GM21360 (cell line): ENCODE data around the gene UCK1.

Source experiments
- ATAC-seq: cut with Tn5 transposase; IDR thresholded peaks from one replicate; pipeline ENCODE4 v1.9.1; 2021; ENCODE audit warnings: mild to moderate bottlenecking, moderate library complexity; ENCODE audit not compliant: unreplicated experiment

UCK1 gene

DNA sequence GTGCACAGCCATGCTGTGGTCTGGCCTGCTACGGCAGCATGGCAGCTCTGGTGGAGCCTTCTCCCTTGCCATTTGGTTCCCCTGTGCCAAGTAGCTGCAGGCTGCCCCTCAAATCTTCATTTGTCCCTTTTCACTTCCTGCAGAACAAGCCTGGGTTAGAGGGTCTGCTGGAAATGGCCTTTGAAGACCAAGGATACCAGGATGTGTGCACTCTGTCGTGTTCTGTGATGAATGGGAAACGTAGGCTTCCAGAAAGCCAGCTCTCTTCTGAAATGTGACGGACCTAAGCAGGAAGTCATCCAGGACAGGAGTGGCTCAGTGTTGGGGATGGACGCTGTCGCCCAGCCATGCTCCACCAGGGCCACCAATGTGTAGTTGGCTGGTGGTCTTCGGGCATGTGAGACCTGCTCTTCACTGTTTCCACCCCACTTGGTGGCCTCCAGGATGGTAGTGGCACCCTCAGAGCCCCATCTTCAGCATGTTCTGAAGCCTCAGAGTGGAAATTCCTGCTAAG, 31.8 kb downstream of the UCK1 start:
- no peak for ATAC-seq

- ATAC-seq = no peak
Measured at GRCh38 chr9:131496844-131497405, 34.1 kb downstream of the UCK1 start.

- ATAC-seq = no peak
Measured at GRCh38 chr9:131495785-131496184, 35.3 kb downstream of the UCK1 start.

GRCh38 chr9:131494296-131494870, 36.7 kb downstream of the UCK1 start:
- no peak for ATAC-seq

- no peak for ATAC-seq
Measured at GRCh38 chr9:131492070-131492469, 39.0 kb downstream of the UCK1 start.

- no peak for ATAC-seq
Measured at GRCh38 chr9:131491001-131491710, 39.9 kb downstream of the UCK1 start.

DNA sequence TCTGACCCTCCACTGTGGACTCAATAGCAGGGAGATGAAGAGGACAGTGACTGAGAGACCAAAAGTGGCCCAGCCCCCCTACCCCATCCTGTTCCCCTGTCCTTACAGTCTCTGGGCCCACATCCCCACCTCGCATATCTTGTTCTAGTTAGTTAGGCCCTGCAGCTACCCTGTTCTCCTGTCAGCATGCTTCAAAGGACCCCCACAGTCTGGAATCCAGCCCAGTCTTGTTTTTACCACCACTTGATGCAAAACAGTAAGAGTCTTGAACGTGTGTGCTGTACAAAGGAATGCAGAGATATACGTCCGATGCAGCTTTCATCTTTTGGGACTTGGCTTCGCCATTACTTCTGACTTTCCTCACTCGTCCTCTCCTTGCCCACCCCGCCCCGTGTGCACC, 40.5 kb downstream of the UCK1 start:
- ATAC-seq = no peak

DNA sequence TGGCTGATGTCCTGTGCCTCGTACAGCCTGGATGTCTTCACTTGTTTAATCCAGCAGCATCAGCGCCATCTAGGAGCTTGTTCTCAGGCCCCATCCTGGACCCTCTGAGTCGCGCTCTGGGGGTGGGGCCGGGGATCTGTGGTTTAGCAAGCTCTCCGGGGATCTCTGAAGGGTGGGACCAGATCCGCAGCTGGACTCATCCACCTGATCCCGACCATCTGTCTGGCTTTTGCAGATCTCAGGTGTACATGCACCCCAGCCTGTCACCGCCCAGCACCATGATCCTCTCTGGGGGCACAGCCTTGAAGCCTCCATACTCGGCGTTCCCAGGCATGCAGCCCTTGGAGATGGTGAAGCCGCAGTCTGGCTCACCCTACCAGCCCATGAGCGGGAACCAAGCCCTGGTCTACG, 43.4 kb downstream of the UCK1 start:
- ATAC-seq = no peak

DNA sequence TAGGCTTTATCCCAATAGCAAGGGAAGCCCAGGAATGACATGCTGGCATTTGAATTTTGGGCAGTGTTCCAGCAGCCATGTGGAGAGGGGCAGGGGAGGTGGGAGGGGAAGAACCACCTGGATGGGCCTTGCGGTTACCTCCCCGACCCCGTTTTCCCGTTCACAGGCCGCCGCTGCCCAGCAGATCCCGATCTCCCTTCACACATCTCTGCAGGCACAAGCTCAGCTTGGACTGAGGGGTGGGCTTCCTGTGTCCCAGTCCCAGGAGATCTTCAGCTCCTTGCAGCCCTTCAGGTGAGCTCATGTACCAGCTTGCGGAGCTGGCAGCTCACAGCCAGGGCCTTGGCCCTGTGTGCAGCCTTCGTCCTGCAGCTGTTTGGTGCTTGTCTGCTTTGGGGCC, 44.1 kb downstream of the UCK1 start:
- no peak for ATAC-seq

- no peak for ATAC-seq
Measured at GRCh38 chr9:131485728-131486422, 45.2 kb downstream of the UCK1 start.

GRCh38 chr9:131485206-131485605, 45.9 kb downstream of the UCK1 start:
- no peak for ATAC-seq

GRCh38 chr9:131484560-131485185, 46.4 kb downstream of the UCK1 start:
- no peak for ATAC-seq

- ATAC-seq = no peak
Measured at GRCh38 chr9:131484051-131484445, 47.0 kb downstream of the UCK1 start.

- ATAC-seq = no peak
Measured at GRCh38 chr9:131483319-131484050, 47.6 kb downstream of the UCK1 start.

GRCh38 chr9:131482343-131483006, 48.6 kb downstream of the UCK1 start:
- ATAC-seq = no peak

DNA sequence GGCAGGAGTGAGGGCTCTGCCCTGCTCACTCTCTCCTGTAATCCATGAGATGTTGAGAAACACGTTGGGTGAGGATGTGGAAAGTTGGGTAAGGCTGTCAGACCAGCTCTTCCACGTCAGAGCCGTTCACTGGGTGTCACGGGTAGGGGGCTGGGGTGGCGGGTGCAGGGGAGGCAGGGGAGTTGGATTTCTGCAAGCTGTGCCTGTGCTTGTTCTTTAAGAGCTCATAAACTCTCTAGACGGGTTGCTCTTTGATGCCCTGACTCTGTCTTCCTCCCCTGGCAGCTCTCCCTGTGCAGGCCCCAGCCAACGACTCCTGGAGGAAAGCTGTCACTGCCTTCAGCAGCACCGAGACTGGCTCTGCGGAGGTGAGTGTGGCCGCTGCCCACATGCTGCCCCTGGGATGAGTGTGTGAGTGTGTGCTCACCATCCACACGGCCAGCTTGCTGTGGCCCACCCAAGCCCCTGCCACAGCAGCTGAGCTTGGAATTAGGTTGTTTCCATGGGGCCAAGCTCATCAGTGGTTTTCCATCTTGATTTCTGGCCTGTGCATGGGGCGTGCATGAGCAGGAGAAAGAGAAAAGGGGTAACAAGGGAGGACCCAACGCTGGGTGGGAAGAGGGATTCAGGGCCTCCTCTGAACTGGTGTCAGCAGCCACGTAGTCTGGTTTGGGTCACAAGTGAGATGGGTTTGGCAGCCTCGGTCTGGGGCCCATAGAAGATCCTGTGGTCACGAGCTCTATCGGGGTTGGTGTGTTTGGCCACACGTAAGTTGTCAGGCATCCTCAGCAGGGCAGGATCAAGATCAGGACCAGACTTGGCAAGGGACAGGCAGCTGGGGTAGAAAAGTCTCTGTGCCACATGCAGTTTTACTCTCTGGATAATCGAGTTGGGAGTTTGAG, 49.4 kb downstream of the UCK1 start:
- no peak for ATAC-seq

DNA sequence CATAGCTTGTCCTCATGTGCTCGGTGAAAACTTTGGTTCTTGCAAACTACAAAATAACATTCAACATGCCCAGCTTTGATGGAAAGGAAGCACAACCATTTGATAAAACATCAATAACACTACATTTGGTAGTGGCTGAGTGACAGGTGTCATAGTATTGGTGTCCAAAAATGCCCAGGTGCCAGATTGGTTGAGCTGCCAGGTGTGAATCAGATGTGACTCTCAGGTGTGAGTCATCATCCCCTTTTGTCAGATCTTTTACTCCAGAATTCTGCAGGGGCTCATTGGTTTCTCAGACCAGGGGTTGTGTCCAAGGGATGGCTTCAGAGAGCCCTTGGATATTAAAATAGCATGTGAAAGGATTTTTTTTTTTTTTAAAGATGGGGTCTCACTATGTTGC, 50.8 kb downstream of the UCK1 start:
- no peak for ATAC-seq

- ATAC-seq = no peak
Measured at GRCh38 chr9:131478911-131479310, 52.2 kb downstream of the UCK1 start.

GRCh38 chr9:131478421-131478868, 52.6 kb downstream of the UCK1 start:
- no peak for ATAC-seq
